GM21526 (cell line): Measurements from ENCODE around the gene AFF1.

Source experiments
- ATAC-seq: cut with Tn5 transposase; IDR thresholded peaks from one replicate; pipeline ENCODE4 v1.9.1; 2021; ENCODE audit warnings: moderate library complexity; ENCODE audit not compliant: unreplicated experiment, low FRiP score

Gene AFF1

GRCh38 chr4:86934771-86935565, at the start of gene AFF1:
AFF1 (plus strand) TSS chr4:86935011; CDS start chr4:86948534, 13,523 bp downstream.
- peak; percentile 52 for ATAC-seq

- ATAC-seq = no peak
These were observed 44.0 kb upstream of the AFF1 start for GRCh38 chr4:86890790-86891189.

GRCh38 chr4:86891762-86892635, 42.8 kb upstream of the AFF1 start, which contains the start of gene C4orf36:
C4orf36 (minus strand) TSS chr4:86892422; CDS start chr4:86891520, 902 bp downstream.
- no peak for ATAC-seq

GRCh38 chr4:86892636-86892960, 42.2 kb upstream of the AFF1 start:
- no peak for ATAC-seq

- no peak for ATAC-seq
These were observed 41.7 kb upstream of the AFF1 start for GRCh38 chr4:86893136-86893535.

- no peak for ATAC-seq
These were observed 40.4 kb upstream of the AFF1 start for GRCh38 chr4:86894455-86894854.

GRCh38 chr4:86895692-86896488, 38.9 kb upstream of the AFF1 start:
- ATAC-seq = peak; percentile 61

GRCh38 chr4:86896596-86896995, 38.2 kb upstream of the AFF1 start:
- ATAC-seq = no peak

GRCh38 chr4:86898562-86898961, 36.2 kb upstream of the AFF1 start:
- ATAC-seq = no peak

GRCh38 chr4:86901864-86902263, 32.9 kb upstream of the AFF1 start:
- no peak for ATAC-seq

GRCh38 chr4:86908251-86908657, 26.6 kb upstream of the AFF1 start:
- ATAC-seq = no peak

GRCh38 chr4:86909546-86910295, 25.1 kb upstream of the AFF1 start:
- no peak for ATAC-seq

GRCh38 chr4:86910369-86910768, 24.4 kb upstream of the AFF1 start:
- no peak for ATAC-seq

GRCh38 chr4:86910820-86911684, 23.8 kb upstream of the AFF1 start:
- no peak for ATAC-seq

GRCh38 chr4:86916392-86916791, 18.4 kb upstream of the AFF1 start:
- no peak for ATAC-seq

GRCh38 chr4:86917212-86918039, 17.4 kb upstream of the AFF1 start:
- no peak for ATAC-seq

- ATAC-seq = no peak
These were observed 16.2 kb upstream of the AFF1 start for GRCh38 chr4:86918539-86919072.
